Adrenal gland (tissue), 12 donors: Measurements from ENCODE around the gene MAML2. TPM values are rescaled to one million over a fixed set of nuclear protein-coding genes. Genes with fewer than 3 reads are reported as not detected.

Source experiments
- DNase-seq, 7 donors: peaks; one replicate each; pipeline ENCODE4 v3.0.0-alpha.2; 2019 to 2020
- H3K27ac ChIP-seq, 5 donors: fragments of 200-600 bp; sonication (generic) in 4 of 5; 1 replicate in 3 of 5; 2 replicates in 2 of 5; pipeline versions ENCODE4 v1.5.1 to v1.8.0; 2016 to 2020; ENCODE audit warnings: mild to moderate bottlenecking in 1 of 5
- H3K27me3 ChIP-seq: fragments of 200-600 bp; 2 replicates; pipeline ENCODE4 v1.8.0; 2021
- H3K36me3 ChIP-seq, 2 donors: fragments of 200-600 bp; replicated peaks in 1 of 2; 1 replicate in 1 of 2; 2 replicates in 1 of 2; pipeline versions ENCODE4 v1.5.1 to v1.8.0; 2018 to 2022
- H3K4me1 ChIP-seq, 2 donors: fragments of 200-600 bp; replicated peaks in 1 of 2; 1 replicate in 1 of 2; 2 replicates in 1 of 2; pipeline versions ENCODE4 v1.5.1 to v1.8.0; 2018 to 2021
- H3K4me3 ChIP-seq, 4 donors: fragments of 200-600 bp; sonication (generic) in 3 of 4; one replicate each; pipeline ENCODE4 v1.5.1; 2016 to 2018
- H3K9me3 ChIP-seq, 3 donors: fragments of 200-600 bp; sonication (generic) in 1 of 3; replicated peaks in 1 of 3; 1 replicate in 2 of 3; 2 replicates in 1 of 3; pipeline versions ENCODE4 v1.5.1 to v1.8.0; 2016 to 2021
- POLR2A ChIP-seq, 2 donors: fragments of 450-650 bp; IDR thresholded peaks; one replicate each; pipeline ENCODE4 v1.6.1; 2017; ENCODE audit warnings: antibody characterized with exemption in 2 of 2, mild to moderate bottlenecking in 2 of 2, moderate library complexity in 1 of 2
- WGBS, 4 donors: extraction: QIAGEN DNeasy Blood & Tissue Kit in 2 of 4; methylation state at CpG; one replicate each; pipeline versions ENCODE4 v1.1.5 to v1.1.7; 2013 to 2017; 5-methylcytosine and 5-hydroxymethylcytosine counted together
- intact Hi-C, 2 donors: fragments of 100-400 bp; cut with DNase I; formaldehyde crosslinking; loops; one replicate each; pipeline versions ENCODE4 v1.14.1 to v1.15.0; 2022 to 2023
- polyA plus RNA-seq, 3 donors: library from polyadenylated mRNA; stranded (reverse); fragments of 200-250 nt in 2 of 3; fragments of 350-450 nt in 1 of 3; fragmentation: Illumina TruSeq in 1 of 3; extraction: RNeasy Lipid Tissue Mini Kit (QIAGEN cat#74804) in 1 of 3; gene quantifications; one replicate each; pipeline ENCODE4 v1.2.3, GENCODE V29; 2013 to 2014
- total RNA-seq, 9 donors: library from RNA; depleted of rRNA in 4 of 9; stranded (reverse); fragments of >200 nt in 4 of 9; fragments of 120-200 nt in 1 of 9; fragmentation: NEBNext Ultra II Directional in 1 of 9; extraction: Animal tissue kit (Norgen Biotek cat#: 25700) in 1 of 9; gene quantifications; one replicate each; pipeline versions ENCODE4 v1.1.0 to v1.2.4, GENCODE V29; 2013 to 2023
- TF ChIP-seq, protein P1 (sequence below), 6 experiments: fragments of 450-650 bp in 4 of 6; fragments of 200-600 bp in 2 of 6; sonication (generic) in 1 of 6; IDR thresholded peaks; 1 replicate in 5 of 6; 2 replicates in 1 of 6; pipeline versions ENCODE4 v1.5.1 to v1.8.0; 2016 to 2021; ENCODE audit warnings: antibody characterized with exemption in 6 of 6, mild to moderate bottlenecking in 2 of 6, moderate library complexity in 1 of 6
- donor health status: healthy with polysubstance abuse.
- donor health status: Bipolar disorder and iron deficiency.
- donor health status: DM: yes; HTN: yes; CAD: no.
- donor health status: DM: no; HTN: no; CAD: no.
- donor health status: DM: no; HTN: no; CAD: no.
- donor health status: DM: yes; HTN: yes; CAD: no.

MAML2 gene
- total and polyA plus RNA-seq, 12 donors = 1.4 to 19.4 (median 7.6) TPM

DNA sequence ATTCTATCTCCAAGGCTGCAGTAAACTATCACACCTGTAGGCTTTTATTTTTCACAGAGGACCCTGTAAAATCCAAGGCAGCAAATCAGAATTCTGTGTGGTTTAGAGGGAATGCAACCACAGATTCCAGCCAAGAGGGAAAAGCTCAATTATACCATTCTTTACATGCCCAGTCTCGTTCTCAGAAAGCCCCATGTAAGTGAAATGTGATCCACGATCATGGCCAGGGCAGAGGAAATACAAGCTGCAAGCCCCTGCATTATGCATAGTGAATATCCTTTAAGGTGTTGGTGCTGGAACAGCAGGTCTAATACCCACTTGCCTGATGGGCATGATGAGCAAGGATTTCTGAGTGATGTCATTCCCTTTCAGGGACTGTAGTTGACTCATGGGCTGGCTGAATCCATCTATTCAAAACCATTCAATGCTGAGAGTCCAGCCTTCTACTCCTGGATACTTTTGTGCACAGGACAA, 220.4 kb downstream of the MAML2 start:
- Histone ChIP-seq H3K9me3 (no peaks in the 10 kb centered on the region), H3K27ac (no peak overlapping the region), H3K36me3 (no peaks in the 10 kb centered on the region), H3K27me3 (no peaks in the 10 kb centered on the region), H3K4me3 (no peak overlapping the region), H3K4me1 (peaks cover 0 to 5% of the 10 kb centered on the region in 2 donors)
- WGBS, 4 donors = 83 to 92% (median 86%) methylated on average over 2 of the region's 2 CpGs
- TF ChIP-seq POLR2A (IDR thresholded peaks at IDR 0.05) = no peak
- TF ChIP-seq, protein P1, sequence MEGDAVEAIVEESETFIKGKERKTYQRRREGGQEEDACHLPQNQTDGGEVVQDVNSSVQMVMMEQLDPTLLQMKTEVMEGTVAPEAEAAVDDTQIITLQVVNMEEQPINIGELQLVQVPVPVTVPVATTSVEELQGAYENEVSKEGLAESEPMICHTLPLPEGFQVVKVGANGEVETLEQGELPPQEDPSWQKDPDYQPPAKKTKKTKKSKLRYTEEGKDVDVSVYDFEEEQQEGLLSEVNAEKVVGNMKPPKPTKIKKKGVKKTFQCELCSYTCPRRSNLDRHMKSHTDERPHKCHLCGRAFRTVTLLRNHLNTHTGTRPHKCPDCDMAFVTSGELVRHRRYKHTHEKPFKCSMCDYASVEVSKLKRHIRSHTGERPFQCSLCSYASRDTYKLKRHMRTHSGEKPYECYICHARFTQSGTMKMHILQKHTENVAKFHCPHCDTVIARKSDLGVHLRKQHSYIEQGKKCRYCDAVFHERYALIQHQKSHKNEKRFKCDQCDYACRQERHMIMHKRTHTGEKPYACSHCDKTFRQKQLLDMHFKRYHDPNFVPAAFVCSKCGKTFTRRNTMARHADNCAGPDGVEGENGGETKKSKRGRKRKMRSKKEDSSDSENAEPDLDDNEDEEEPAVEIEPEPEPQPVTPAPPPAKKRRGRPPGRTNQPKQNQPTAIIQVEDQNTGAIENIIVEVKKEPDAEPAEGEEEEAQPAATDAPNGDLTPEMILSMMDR (IDR thresholded peaks at IDR 0.05) = no peak
- intact Hi-C loops = no loop called here
- DNase-seq = no peak

DNA sequence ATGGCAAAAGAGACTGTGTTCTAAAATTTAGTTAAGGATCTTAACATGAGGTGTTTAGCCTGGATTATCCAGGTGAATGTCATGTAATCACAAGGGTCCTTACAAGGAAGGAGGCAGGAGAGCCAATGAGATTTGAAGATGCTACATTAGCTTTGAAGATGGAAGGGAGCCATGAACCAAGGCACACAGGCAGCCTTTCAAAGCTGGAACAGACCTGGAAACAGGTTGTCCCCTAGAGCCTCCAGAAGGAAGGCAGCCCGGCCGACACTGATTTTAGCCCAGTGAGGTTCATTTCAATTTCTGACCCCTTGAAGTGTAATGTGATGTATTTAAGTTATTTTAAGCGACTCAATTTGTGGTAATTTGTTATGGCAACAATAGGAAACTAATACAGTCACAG, 223.8 kb downstream of the MAML2 start:
- H3K4me3 ChIP-seq = no peak overlapping the region
- intact Hi-C loops = no loop called here
- H3K4me1 ChIP-seq = no peaks in the 10 kb centered on the region
- no peaks in the 10 kb centered on the region for H3K36me3 ChIP-seq
- DNase-seq = no peak
- 85 to 100% (median 88%) methylated on average over 3 of the region's 3 CpGs for WGBS, 4 donors
- no peak overlapping the region for H3K27ac ChIP-seq
- TF ChIP-seq, protein P1 (IDR thresholded peaks at IDR 0.05) = no peak
- TF ChIP-seq POLR2A (IDR thresholded peaks at IDR 0.05) = no peak
- H3K27me3 ChIP-seq = no peaks in the 10 kb centered on the region
- H3K9me3 ChIP-seq = no peaks in the 10 kb centered on the region

DNA sequence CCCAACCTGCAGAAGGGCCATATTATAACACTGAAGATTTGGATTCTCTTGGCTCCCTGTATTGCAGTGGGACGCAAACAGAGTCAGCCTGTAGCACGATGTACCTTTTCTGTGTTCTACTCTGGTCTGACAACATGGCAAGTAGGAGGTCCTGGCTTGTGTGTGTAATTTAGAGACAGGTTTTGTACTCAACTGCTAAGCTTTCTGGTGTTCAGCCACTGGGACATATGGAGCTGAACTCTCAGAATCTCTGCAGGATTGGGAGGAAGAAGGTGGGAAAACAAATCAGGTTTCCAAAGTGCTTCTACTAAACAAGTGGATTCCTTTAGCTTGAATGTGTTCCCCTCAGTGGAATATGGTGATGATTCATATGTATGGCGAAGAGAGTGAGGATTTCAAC, 226.6 kb downstream of the MAML2 start:
- no peak overlapping the region for H3K27ac ChIP-seq
- TF ChIP-seq, protein P1 (IDR thresholded peaks at IDR 0.05) = no peak
- TF ChIP-seq POLR2A (IDR thresholded peaks at IDR 0.05) = no peak
- intact Hi-C loops = no loop called here
- 96 to 99% (median 98%) methylated on average over 3 of the region's 3 CpGs for WGBS, 4 donors
- H3K4me3 ChIP-seq = no peak overlapping the region
- H3K27me3 ChIP-seq = no peaks in the 10 kb centered on the region
- no peaks in the 10 kb centered on the region for H3K36me3 ChIP-seq
- DNase-seq = no peak
- no peaks in the 10 kb centered on the region for H3K9me3 ChIP-seq
- peaks cover 0 to 20% of the 10 kb centered on the region in 2 donors for H3K4me1 ChIP-seq

DNA sequence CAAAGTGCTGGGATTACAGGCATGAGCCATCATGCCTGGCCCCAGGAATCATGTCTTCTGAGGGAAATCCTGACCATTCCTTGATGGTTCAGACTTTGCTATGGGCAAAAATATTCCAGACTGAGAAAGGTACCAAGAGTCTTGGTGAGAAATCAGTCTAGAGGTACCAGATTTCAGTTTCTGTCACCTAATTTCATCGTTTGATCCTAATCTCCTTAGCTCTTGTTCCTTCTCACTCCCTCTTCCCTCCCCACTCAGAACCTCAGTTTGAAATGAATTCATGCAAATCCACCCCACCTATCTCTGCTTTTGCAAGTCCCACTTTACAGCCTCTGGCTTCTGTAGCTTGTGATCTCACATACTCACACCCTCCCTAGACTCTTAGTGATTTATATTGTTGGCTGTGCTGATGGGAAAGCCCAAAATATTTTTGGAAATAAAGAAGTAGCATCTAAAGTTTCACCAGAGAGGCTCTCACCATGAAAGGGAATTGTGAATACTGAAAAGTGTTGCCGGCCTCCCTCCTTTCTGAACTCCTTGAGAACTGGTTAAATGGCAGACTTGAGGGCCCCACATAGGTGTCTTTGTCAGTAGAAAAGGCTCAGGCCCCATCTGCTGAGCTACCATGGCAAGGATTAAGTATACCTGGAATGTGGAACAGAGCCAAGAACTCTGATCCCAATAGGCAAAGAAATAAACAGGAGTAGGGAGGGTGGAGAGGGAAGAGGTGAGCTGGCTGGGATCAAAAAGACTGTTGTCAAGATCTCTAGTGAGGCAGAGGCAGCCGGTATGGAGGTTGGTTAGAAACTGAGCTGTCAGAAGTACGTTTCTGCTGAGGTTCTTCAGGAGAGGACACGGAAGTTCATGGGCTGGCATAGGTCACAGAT, 228.6 kb downstream of the MAML2 start:
- Histone ChIP-seq H3K36me3 (no peaks in the 10 kb centered on the region), H3K27me3 (no peaks in the 10 kb centered on the region), H3K4me3 (no peak overlapping the region), H3K9me3 (no peaks in the 10 kb centered on the region), H3K27ac (no peak overlapping the region), H3K4me1 (peaks cover 0 to 20% of the 10 kb centered on the region in 2 donors)
- TF ChIP-seq, protein P1 (IDR thresholded peaks at IDR 0.05) = no peak
- TF ChIP-seq POLR2A (IDR thresholded peaks at IDR 0.05) = no peak
- intact Hi-C loops = no loop called here
- DNase-seq = no peak
- WGBS, 4 donors = 88 to 94% (median 91%) methylated on average over 5 of the region's 5 CpGs
